DOHH2 (cell line): Measurements from ENCODE around the gene TDRD9.

Source experiments
- EZH2phosphoT487 ChIP-seq: fragments of 200-600 bp; sonication (generic); IDR thresholded peaks from 2 replicates; pipeline ENCODE4 v1.6.1; 2017; ENCODE audit warnings: borderline replicate concordance, mild to moderate bottlenecking, antibody characterized with exemption, low read length, moderate library complexity, mixed read lengths
- TF ChIP-seq, protein P1 (sequence below): fragments of 200-600 bp; sonication (generic); IDR thresholded peaks from one replicate; pipeline ENCODE4 v1.5.1; 2014; ENCODE audit warnings: antibody characterized with exemption, mild to moderate bottlenecking, low read depth, low read length; ENCODE audit not compliant: poor library complexity, severe bottlenecking

DNA sequence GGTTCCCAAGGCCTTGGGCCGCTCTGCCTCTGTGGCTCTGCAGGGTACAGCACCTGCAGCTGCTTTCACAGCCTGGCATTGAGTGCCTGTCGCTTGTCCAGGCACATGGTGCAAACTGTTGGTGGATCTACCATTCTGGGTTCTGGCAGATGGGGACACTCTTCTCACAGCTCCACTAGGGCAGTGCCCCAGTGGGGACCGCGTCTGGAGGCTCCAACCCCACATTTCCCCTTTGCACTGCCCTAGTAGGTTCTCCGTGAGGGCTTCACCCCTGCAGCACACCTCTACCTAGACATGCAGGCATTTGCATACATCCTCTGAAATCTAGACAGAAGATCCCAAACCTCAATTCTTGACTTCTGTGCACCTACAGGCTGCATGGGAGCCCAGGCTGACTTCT lies 138.0 kb downstream of the TDRD9 start:
- TF ChIP-seq, protein P1, sequence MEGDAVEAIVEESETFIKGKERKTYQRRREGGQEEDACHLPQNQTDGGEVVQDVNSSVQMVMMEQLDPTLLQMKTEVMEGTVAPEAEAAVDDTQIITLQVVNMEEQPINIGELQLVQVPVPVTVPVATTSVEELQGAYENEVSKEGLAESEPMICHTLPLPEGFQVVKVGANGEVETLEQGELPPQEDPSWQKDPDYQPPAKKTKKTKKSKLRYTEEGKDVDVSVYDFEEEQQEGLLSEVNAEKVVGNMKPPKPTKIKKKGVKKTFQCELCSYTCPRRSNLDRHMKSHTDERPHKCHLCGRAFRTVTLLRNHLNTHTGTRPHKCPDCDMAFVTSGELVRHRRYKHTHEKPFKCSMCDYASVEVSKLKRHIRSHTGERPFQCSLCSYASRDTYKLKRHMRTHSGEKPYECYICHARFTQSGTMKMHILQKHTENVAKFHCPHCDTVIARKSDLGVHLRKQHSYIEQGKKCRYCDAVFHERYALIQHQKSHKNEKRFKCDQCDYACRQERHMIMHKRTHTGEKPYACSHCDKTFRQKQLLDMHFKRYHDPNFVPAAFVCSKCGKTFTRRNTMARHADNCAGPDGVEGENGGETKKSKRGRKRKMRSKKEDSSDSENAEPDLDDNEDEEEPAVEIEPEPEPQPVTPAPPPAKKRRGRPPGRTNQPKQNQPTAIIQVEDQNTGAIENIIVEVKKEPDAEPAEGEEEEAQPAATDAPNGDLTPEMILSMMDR = no peak
- TF ChIP-seq EZH2phosphoT487 = no peak
